GM10248 (cell line): ENCODE measurements around the gene ZNF428.
A peak's percentile ranks its signal among the peaks of the same experiment; 100 is the strongest.

Experiments
- CTCF ChIA-PET: fragments of 300-600 bp; sonication (Branson Sonifier 250); formaldehyde crosslinking; extraction: SDS; loops from one replicate; lab custom pipeline; 2021; ENCODE audit warnings: antibody characterized with exemption; lab: Yijun Ruan, JAX
- POLR2A ChIA-PET: fragments of 350-650 bp; sonication (Branson Sonifier 250); formaldehyde crosslinking; extraction: SDS; loops from one replicate; lab custom pipeline; 2020; ENCODE audit warnings: antibody characterized with exemption; lab: Yijun Ruan, JAX
- DNase-seq: peaks from one replicate; pipeline ENCODE4 v3.0.0; 2012; ENCODE audit errors: extremely low spot score
- CTCF ChIP-seq: IDR thresholded peaks from 2 replicates; pipeline ENCODE4 v1.5.1; 2012; ENCODE audit warnings: mild to moderate bottlenecking, low read depth; ENCODE audit errors: extremely low read depth, missing control alignments, control extremely low read depth

Gene ZNF428

GRCh38 chr19:43628646-43629326, 9.4 kb upstream of the ZNF428 start:
- ChIA-PET POLR2A (no interaction called here), CTCF (interaction anchor here (0.7 kb wide), 1 partner anchor 182 kb away, joined by 3 read pairs; no protein-coding TSS in a partner anchor)
- no peak for DNase-seq
- TF ChIP-seq CTCF: no peak

DNA sequence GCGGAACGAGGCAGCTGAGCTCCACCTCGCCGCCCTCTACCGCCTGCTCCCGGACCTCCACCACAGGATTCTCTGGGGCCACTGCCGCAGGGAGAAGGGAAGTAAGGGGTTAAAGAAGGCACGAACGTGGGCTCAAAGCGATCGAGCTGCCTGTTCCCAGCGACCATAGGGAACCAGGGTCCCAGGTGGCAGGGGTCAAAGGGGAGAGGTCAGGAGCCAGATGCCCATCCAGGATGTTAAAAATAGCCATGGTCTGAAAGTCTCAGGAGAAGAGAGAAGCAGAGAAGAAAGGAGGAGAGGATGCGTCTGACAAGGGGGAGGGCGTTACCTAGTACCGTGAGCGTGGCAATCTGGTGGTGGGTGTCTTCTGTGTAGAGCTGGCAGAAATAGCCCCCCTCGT, 7.4 kb upstream of the ZNF428 start:
- POLR2A ChIA-PET: no interaction called here
- TF ChIP-seq CTCF: no peak
- no peak for DNase-seq
- CTCF ChIA-PET: interaction anchor here (0.7 to 2.0 kb wide), 3 partner anchors 42 to 182 kb away, joined by 3 to 8 read pairs (median 3); no protein-coding TSS in a partner anchor

- DNase-seq: peak; percentile 46
- TF ChIP-seq CTCF: no peak
- ChIA-PET CTCF (interaction anchor here (0.7 to 2.0 kb wide), 4 partner anchors 42 to 183 kb away, joined by 3 to 8 read pairs (median 4); no protein-coding TSS in a partner anchor), POLR2A (no interaction called here)
Measured at GRCh38 chr19:43625918-43626579, 6.6 kb upstream of the ZNF428 start.

DNA sequence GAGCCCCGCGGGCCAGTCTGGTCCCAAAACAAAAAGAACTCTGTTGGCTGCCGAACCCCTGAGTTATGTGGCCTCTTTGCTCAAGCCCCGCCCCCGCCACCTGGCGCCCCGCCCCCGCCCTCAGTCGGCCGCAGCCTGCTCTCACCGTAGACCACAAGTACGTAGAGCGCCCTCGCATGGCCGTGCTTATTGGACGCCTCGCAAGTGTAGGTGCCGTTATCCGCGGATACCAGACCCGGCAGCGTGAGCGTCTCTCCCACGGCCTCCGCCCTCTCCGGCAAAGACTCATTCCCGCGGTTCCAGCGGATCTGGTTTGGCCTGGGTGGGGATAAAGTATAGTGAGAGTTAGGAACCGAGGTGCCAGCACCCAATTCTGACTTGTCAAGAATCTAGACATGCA, 5.5 kb upstream of the ZNF428 start:
- peak; percentile 87 for DNase-seq
- TF ChIP-seq CTCF: peak; percentile 68
- CTCF ChIA-PET: interaction anchor here (1.0 to 2.0 kb wide), 3 partner anchors 44 to 69 kb away, joined by 3 to 8 read pairs (median 4); no protein-coding TSS in a partner anchor

GRCh38 chr19:43623889-43624670, 4.7 kb upstream of the ZNF428 start:
- DNase-seq: no peak
- TF ChIP-seq CTCF: no peak
- CTCF ChIA-PET: interaction anchor here (1.0 to 1.4 kb wide), 2 partner anchors 44 to 121 kb away, joined by 3 read pairs; no protein-coding TSS in a partner anchor
- POLR2A ChIA-PET: no interaction called here

More for the DNA sequence above, 5.5 kb upstream of the ZNF428 start:
- POLR2A ChIA-PET: no interaction called here

DNA sequence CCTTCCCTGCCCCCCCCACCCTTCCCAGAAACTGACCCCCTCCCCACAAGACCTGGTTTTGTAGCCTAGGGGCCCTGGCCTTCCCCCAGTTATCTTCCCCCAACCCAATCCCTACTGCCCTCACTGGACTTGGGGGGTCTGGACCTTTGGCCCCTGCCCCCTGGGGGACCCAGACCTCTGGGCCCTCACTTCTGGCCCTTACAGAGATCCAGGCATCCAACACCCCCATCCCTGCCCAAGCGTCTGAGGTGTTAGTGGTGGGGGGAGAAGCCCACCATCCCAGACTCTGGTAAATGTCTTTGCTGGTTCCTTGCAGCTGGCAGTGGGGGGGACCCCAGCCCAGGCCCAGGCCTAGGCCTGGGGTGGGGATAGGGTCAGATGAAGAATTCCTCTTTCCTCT, 3.5 kb upstream of the ZNF428 start:
- no peak for TF ChIP-seq CTCF
- no peak for DNase-seq
- POLR2A ChIA-PET: no interaction called here
- CTCF ChIA-PET: no interaction called here
